GM21576 (cell line): Measurements from ENCODE around the gene C5orf22.
"Not testable (repeated sequence)": the region's sequence is repeated elsewhere in the genome, so short reads cannot be mapped to it uniquely, and the experiment has no call there.

Experiments
- ATAC-seq: cut with Tn5 transposase; IDR thresholded peaks from one replicate; pipeline ENCODE4 v1.9.1; 2021; ENCODE audit warnings: mild to moderate bottlenecking, moderate library complexity; ENCODE audit not compliant: unreplicated experiment

Gene C5orf22

DNA sequence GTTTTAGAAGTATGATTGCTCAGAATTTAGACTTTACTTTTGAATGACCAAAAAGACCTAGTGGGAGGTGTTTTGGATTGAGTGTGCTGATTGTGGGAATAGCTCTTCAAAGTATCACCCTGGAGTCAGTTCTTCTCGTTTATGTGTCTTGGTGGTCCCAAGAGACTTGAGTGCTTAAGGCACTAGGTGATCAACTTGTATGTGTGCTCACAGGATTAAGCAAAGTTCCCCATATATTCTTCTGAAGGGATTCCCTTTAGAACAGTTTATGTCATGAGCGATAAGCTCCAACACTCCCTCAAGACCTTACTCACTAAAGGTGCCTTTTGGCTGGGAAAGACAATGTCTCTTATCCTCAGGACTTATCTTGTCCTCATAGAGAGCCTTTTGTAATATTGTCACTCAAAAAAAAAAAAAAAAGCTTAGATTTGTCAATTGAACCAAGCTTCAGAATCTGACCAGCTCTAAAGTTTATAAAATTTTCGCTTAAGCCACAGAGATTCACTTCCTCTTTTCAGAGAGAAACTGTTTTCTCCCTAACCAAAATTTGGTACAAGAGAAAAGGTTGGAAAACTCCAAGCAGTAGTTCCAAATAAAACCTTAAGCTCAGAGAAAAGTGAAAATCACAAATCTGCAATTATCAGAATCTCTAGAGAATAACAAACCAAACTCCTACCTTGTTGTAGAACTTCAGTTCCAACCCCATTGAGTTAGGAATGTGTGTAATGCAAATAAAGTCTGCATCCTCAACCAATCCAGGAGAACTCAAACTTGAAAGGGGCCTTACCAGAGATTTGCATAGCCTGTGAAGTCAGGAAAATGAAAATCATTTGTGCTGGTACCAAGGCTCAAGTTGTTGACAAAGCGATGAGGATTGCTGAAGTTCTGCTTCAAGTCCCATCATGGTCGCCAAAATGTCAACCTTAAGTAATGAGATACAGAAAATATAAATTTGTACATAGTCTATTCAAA, 66.8 kb downstream of the C5orf22 start:
- no peak for ATAC-seq

- ATAC-seq = not testable (repeated sequence)
These were observed 70.2 kb downstream of the C5orf22 start for GRCh38 chr5:31602305-31602704.

DNA sequence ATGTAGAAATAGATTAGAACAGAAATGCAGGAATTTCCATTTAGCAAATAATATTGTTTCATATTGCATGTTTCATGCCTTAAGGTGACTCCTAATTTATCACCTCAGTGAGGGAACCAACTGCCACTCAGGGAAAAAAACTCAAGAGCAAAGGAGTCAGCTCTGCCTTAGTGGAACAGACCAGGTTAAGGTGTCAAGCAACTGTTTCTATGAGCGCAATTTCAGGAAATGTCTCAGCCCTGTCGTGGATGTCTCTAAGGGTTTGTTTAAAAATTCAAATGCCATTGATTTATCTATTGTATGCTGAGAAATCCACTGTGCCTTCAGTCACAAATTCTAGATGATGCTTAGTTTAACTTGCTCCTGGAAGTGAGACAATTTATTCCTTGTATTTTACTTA, 72.1 kb downstream of the C5orf22 start:
- no peak for ATAC-seq

DNA sequence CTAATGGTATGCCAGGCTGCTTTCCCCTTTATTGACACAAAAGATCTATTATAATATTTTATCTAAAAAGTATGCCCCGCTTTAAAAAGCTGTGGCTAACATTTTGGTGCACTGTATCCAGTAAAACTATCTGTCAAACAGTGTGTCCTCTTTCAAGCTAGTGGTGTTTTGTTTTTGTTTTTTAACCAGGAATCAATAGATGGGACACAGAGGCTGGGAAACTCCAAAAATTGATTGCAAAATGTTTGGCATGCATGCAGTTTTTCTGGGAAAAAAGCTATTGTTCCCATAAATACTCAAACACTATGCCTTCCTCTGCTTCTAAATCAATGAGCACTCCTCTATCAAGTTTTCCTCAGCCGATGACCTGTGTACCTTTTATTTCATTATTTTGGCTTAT, 72.5 kb downstream of the C5orf22 start:
- ATAC-seq = no peak
